Activated T-helper 1 cell treated with anti-CD3 and anti-CD28 coated beads, Interleukin-12 subunit alpha, Interleukin-12 subunit beta, Interleukin-2, Interleukin-4 antibody, amounts not matched to agents 30 ng/mL and 10 ng/mL and 1 ng/mL, durations not matched to agents 14 hours and 24 hours and 36 hours (primary cell): ENCODE results near the gene TCAP. TPM values are rescaled to one million over a fixed set of nuclear protein-coding genes. Genes with fewer than 3 reads are reported as not detected.
"Not testable (repeated sequence)": the region's sequence is repeated elsewhere in the genome, so short reads cannot be mapped to it uniquely, and the experiment has no call there.

ENCODE experiments used
- DNase-seq: peaks from one replicate; pipeline ENCODE4 v3.0.0; 2021; ENCODE audit warnings: low spot score
- H3K27ac Mint-ChIP-seq: one replicate; pipeline ENCODE4 v1.8.0; 2021; ENCODE audit warnings: mild to moderate bottlenecking, mixed read lengths
- H3K27me3 Mint-ChIP-seq: one replicate; pipeline ENCODE4 v1.8.0; 2022; ENCODE audit warnings: mild to moderate bottlenecking, moderate library complexity, mixed read lengths; ENCODE audit not compliant: insufficient read depth
- H3K36me3 Mint-ChIP-seq: one replicate; pipeline ENCODE4 v1.8.0; 2021; ENCODE audit warnings: low read depth, mixed read lengths
- H3K4me1 Mint-ChIP-seq: one replicate; pipeline ENCODE4 v1.8.0; 2021; ENCODE audit warnings: low read depth, mixed read lengths
- H3K4me3 Mint-ChIP-seq: one replicate; pipeline ENCODE4 v1.8.0; 2021; ENCODE audit warnings: mild to moderate bottlenecking, moderate library complexity, mixed read lengths
- H3K9me3 Mint-ChIP-seq: one replicate; pipeline ENCODE4 v1.8.0; 2021; ENCODE audit warnings: mixed read lengths
- intact Hi-C: fragments of 100-400 bp; cut with micrococcal nuclease; formaldehyde crosslinking; loops from one replicate; pipeline ENCODE4 v1.15.1; 2024
- total RNA-seq: library from RNA; stranded (reverse); gene quantifications from 2 replicates; pipeline ENCODE4 v1.2.3, GENCODE V29; 2022

The TCAP gene
- total RNA-seq, 1 donor from 2014 or later: 1.4 TPM

GRCh38 chr17:39705786-39706348 is 40.7 kb downstream of the TCAP start:
- peaks cover 2% of the 10 kb centered on the region for H3K36me3 Mint-ChIP-seq

DNA sequence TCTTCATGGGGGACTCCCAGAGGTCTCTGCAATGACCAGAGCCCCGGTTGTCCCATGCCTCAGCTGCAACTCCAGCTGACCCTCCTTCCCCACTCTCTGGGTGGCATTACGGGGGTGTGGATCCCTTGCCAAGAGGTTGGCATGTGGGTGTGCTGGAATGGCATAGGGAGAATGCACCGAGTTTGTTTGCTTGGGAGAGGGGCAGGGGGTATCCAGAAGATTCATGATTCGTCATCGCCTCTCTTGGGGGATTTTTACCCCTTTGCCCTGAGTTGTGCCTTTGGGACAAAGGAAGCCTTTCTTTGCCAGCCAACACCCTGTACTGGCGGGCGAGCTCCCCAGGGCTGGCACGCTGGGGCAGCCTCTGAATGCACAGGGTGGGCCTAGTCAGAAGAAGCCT is 41.2 kb downstream of the TCAP start:
- Mint-ChIP-seq H3K4me1 (peaks cover 14% of the 10 kb centered on the region), H3K4me3 (no peak overlapping the region), H3K27me3 (peaks cover 17% of the 10 kb centered on the region), H3K36me3 (peaks cover 2% of the 10 kb centered on the region), H3K27ac (no peak overlapping the region), H3K9me3 (no peaks in the 10 kb centered on the region)
- intact Hi-C loops: no loop called here
- DNase-seq: no peak

More at GRCh38 chr17:39705786-39706348, 40.7 kb downstream of the TCAP start:
- Mint-ChIP-seq H3K9me3 (no peaks in the 10 kb centered on the region), H3K27me3 (peaks cover 23% of the 10 kb centered on the region), H3K4me3 (no peak overlapping the region), H3K27ac (no peak overlapping the region), H3K4me1 (peaks cover 14% of the 10 kb centered on the region)
- intact Hi-C loops: no loop called here
- DNase-seq: no peak

DNA sequence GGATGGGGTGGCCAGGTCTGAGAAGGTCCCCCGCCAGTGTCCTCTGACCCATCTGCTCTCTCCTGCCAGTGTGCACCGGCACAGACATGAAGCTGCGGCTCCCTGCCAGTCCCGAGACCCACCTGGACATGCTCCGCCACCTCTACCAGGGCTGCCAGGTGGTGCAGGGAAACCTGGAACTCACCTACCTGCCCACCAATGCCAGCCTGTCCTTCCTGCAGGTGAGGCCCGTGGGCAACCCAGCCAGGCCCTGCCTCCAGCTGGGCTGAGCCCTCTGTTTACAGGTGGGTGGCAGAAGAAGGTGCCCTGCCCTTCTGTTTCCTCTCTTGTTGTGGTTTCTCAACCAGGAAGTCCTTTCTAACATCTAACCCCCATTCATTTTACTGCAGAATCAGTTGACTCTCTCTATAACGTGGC is 41.8 kb downstream of the TCAP start:
- peak overlapping the region; percentile 42 for H3K4me3 Mint-ChIP-seq
- peak overlapping the region; percentile 44 for H3K27ac Mint-ChIP-seq

GRCh38 chr17:39709319-39709997 is 44.3 kb downstream of the TCAP start:
- H3K4me3 Mint-ChIP-seq: no peak overlapping the region
- H3K9me3 Mint-ChIP-seq: no peaks in the 10 kb centered on the region
- H3K27me3 Mint-ChIP-seq: no peaks in the 10 kb centered on the region
- no peak for DNase-seq
- peaks cover 7% of the 10 kb centered on the region for H3K4me1 Mint-ChIP-seq
- peak overlapping the region; percentile 63 for H3K27ac Mint-ChIP-seq
- intact Hi-C loops: no loop called here
- H3K36me3 Mint-ChIP-seq: no peaks in the 10 kb centered on the region

More for the DNA sequence above, 41.8 kb downstream of the TCAP start:
- H3K4me1 Mint-ChIP-seq: peaks cover 14% of the 10 kb centered on the region
- intact Hi-C loops: no loop called here
- H3K36me3 Mint-ChIP-seq: peaks cover 2% of the 10 kb centered on the region
- peaks cover 12% of the 10 kb centered on the region for H3K27me3 Mint-ChIP-seq
- DNase-seq: no peak
- no peaks in the 10 kb centered on the region for H3K9me3 Mint-ChIP-seq

DNA sequence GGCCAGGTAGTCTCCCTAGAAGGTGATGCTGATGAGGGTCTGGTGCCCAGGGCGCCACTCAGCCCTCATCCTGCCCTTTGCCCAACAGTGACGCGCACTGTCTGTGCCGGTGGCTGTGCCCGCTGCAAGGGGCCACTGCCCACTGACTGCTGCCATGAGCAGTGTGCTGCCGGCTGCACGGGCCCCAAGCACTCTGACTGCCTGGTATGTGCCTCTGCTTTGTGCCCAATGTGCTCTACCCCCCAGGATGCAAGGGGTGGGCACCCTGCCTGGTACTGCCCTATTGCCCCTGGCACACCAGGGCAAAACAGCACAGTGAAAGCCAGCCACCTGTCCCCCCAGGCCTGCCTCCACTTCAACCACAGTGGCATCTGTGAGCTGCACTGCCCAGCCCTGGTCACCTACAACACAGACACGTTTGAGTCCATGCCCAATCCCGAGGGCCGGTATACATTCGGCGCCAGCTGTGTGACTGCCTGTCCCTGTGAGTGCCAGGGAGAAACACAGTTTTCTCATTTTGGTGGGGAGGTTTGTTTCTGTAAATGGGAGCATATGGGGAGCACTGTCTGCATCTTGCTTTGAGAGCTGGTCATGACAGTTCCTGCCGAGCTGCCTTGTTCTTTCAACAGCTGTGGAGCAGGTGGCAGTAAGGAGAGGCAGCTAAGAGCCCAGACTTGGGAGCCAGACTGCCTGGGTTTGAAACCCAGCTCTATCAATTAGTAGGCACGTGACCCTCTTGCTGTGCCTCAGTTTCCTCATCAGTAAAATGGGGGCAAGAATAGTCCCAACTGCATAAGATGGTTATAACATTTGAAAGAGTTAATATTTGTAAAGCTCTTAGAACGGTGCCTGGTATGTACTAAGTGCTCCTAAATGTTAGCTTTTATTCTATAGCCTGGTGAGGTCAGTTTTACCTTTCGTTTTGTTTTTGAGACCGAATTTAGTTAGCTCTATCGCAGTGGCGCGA is 45.1 kb downstream of the TCAP start:
- H3K4me3 Mint-ChIP-seq: no peak overlapping the region
- no peaks in the 10 kb centered on the region for H3K9me3 Mint-ChIP-seq
- DNase-seq: no peak
- no peaks in the 10 kb centered on the region for H3K36me3 Mint-ChIP-seq
- intact Hi-C loops: no loop called here
- H3K4me1 Mint-ChIP-seq: peaks cover 7% of the 10 kb centered on the region
- no peaks in the 10 kb centered on the region for H3K27me3 Mint-ChIP-seq
- no peak overlapping the region for H3K27ac Mint-ChIP-seq

DNA sequence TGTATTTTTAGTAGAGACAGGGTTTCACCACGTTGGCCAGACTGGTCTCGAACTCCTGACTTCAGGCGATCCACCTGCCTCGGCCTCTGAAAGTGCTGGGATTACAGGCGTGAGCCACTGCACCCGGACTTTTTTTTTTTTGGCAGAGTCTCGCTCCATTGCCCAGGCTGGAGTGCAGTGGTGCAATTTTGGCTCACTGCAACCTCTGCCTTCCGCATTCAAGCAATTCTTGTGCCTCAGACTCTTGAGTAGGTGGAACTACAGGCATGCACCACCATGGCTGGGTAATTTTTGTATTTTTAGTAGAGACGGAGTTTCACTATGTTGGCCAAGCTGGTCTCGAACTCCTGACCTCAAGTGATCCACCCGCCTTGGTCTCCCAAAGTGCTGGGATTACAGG is 45.9 kb downstream of the TCAP start:
- H3K27me3 Mint-ChIP-seq, intact Hi-C loops, H3K4me3 Mint-ChIP-seq, H3K36me3 Mint-ChIP-seq, DNase-seq, H3K27ac Mint-ChIP-seq, H3K9me3 Mint-ChIP-seq, H3K4me1 Mint-ChIP-seq: not testable (repeated sequence)

DNA sequence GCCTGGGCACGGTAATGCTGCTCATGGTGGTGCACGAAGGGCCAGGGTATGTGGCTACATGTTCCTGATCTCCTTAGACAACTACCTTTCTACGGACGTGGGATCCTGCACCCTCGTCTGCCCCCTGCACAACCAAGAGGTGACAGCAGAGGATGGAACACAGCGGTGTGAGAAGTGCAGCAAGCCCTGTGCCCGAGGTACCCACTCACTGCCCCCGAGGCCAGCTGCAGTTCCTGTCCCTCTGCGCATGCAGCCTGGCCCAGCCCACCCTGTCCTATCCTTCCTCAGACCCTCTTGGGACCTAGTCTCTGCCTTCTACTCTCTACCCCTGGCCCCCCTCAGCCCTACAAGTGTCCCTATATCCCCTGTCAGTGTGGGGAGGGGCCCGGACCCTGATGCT is 46.7 kb downstream of the TCAP start:
- no peak for DNase-seq
- Mint-ChIP-seq H3K4me3 (no peak overlapping the region), H3K27ac (no peak overlapping the region), H3K4me1 (peaks cover 6% of the 10 kb centered on the region), H3K36me3 (no peaks in the 10 kb centered on the region), H3K27me3 (no peaks in the 10 kb centered on the region), H3K9me3 (no peaks in the 10 kb centered on the region)
- intact Hi-C loops: no loop called here

- Mint-ChIP-seq H3K9me3 (no peaks in the 10 kb centered on the region), H3K27ac (no peak overlapping the region), H3K27me3 (no peaks in the 10 kb centered on the region), H3K4me1 (no peaks in the 10 kb centered on the region), H3K4me3 (no peak overlapping the region), H3K36me3 (no peaks in the 10 kb centered on the region)
- DNase-seq: no peak
- intact Hi-C loops: no loop called here
Observed at GRCh38 chr17:39714234-39714633, 49.1 kb downstream of the TCAP start.

DNA sequence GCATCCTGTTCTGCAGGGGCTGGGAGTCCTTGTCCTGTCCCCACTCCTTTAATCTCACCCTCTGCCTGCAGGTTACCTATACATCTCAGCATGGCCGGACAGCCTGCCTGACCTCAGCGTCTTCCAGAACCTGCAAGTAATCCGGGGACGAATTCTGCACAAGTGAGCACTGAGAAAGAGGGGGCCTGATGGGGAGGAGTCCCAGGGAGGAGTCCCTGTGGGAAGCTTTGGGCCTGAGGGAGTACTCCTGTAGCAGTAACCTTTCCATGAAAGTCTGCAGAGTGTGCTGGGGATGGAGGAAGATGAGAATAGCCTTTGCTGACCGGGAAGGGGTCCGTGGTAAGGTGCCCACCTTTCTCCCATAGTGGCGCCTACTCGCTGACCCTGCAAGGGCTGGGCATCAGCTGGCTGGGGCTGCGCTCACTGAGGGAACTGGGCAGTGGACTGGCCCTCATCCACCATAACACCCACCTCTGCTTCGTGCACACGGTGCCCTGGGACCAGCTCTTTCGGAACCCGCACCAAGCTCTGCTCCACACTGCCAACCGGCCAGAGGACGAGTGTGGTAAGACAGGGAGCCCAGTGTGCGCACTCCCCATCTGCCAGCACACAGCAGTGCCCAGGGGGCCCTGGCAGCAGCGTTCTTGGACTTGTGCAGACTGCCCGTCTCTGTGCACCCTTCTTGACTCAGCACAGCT is 50.4 kb downstream of the TCAP start:
- no peak overlapping the region for H3K27ac Mint-ChIP-seq
- H3K4me3 Mint-ChIP-seq: no peak overlapping the region
- H3K4me1 Mint-ChIP-seq: peaks cover 6% of the 10 kb centered on the region
- DNase-seq: no peak
- no peaks in the 10 kb centered on the region for H3K9me3 Mint-ChIP-seq
- no peaks in the 10 kb centered on the region for H3K36me3 Mint-ChIP-seq
- peaks cover 2% of the 10 kb centered on the region for H3K27me3 Mint-ChIP-seq
- intact Hi-C loops: no loop called here

Other genes starting within 250 kb of the TCAP start
- 72.0 and 73.4 TPM in 2 replicates for gene MED1, start 214.1 kb upstream of the TCAP start, total RNA-seq
- gene CDK12, start 203.9 kb upstream of the TCAP start, total RNA-seq: 97.4 and 99.5 TPM in 2 replicates
- not detected in 2 replicates for gene NEUROD2, start 57.4 kb upstream of the TCAP start, total RNA-seq
- gene PPP1R1B, start 38.4 kb upstream of the TCAP start, total RNA-seq: not detected in 2 replicates
- gene STARD3, start 28.2 kb upstream of the TCAP start, total RNA-seq: 54.7 and 65.3 TPM in 2 replicates
- not detected in 2 replicates for gene PNMT, start 3.1 kb downstream of the TCAP start, total RNA-seq
- 14.4 and 16.9 TPM in 2 replicates for gene PGAP3, start 22.7 kb downstream of the TCAP start, total RNA-seq
- 2.5 and 3.0 TPM in 2 replicates for gene ERBB2, start 34.7 kb downstream of the TCAP start, total RNA-seq
- 33.3 and 37.1 TPM in 2 replicates for gene MIEN1, start 65.2 kb downstream of the TCAP start, total RNA-seq
- gene GRB7, start 72.6 kb downstream of the TCAP start, total RNA-seq: 0.64 and 0.73 TPM in 2 replicates
- gene IKZF3, start 199.0 kb downstream of the TCAP start, total RNA-seq: 22.8 and 25.1 TPM in 2 replicates
- gene ZPBP2, start 202.9 kb downstream of the TCAP start, total RNA-seq: 0.37 TPM in 1 of 2 replicates, not detected in the other